ENCODE results near the gene SQOR.

- TF ChIP-seq POLR2AphosphoS5 (IDR thresholded peaks at IDR 0.05; ENCODE audit: borderline replicate concordance, low read depth, low read length): no peak
- TF ChIP-seq EZH2 (IDR thresholded peaks at IDR 0.05): no peak
Measured at GRCh38 chr15:45648521-45649200, 13.8 kb downstream of the SQOR start.

Data from SK-N-MC (cell line).